Small intestine (tissue), 7 donors: ENCODE results near the gene ARHGEF10L. TPM values are rescaled to one million over a fixed set of nuclear protein-coding genes. Genes with fewer than 3 reads are reported as not detected.

Experiments
- DNase-seq, 2 donors: peaks; one replicate each; pipeline versions ENCODE4 v3.0.0 to v3.0.0-alpha.2; 2013
- FAIRE-seq: peaks from 2 replicates; lab custom pipeline; 2012; peaks lifted over from hg19 to GRCh38; lab: Jason Lieb, UNC
- H3K27ac ChIP-seq, 3 donors: one replicate each; pipeline ENCODE4 v1.5.1; 2013; ENCODE audit warnings: low read length in 2 of 3, mild to moderate bottlenecking in 2 of 3, control low read depth in 1 of 3, inconsistent platforms in 1 of 3, low read depth in 1 of 3, moderate library complexity in 1 of 3
- H3K27me3 ChIP-seq, 3 donors: one replicate each; pipeline ENCODE4 v1.6.1; 2013; ENCODE audit warnings: low read length in 3 of 3, inconsistent platforms in 1 of 3; ENCODE audit not compliant: control insufficient read depth in 3 of 3, insufficient read depth in 3 of 3
- H3K36me3 ChIP-seq, 3 donors: one replicate each; pipeline ENCODE4 v1.6.1; 2013; ENCODE audit warnings: low read length in 3 of 3, inconsistent platforms in 1 of 3, low read depth in 1 of 3, mild to moderate bottlenecking in 1 of 3, moderate library complexity in 1 of 3; ENCODE audit not compliant: control insufficient read depth in 3 of 3, insufficient read depth in 2 of 3
- H3K4me1 ChIP-seq, 3 donors: one replicate each; pipeline ENCODE4 v1.6.1; 2013; ENCODE audit warnings: low read length in 2 of 3, inconsistent platforms in 1 of 3, low read depth in 1 of 3, mild to moderate bottlenecking in 1 of 3, moderate library complexity in 1 of 3; ENCODE audit not compliant: control insufficient read depth in 3 of 3, insufficient read depth in 2 of 3
- H3K4me3 ChIP-seq, 3 donors: one replicate each; pipeline ENCODE4 v1.5.1; 2013; ENCODE audit warnings: low read length in 3 of 3, control low read depth in 1 of 3, inconsistent platforms in 1 of 3, low read depth in 1 of 3, mild to moderate bottlenecking in 1 of 3, moderate library complexity in 1 of 3
- H3K9me3 ChIP-seq, 2 donors: one replicate each; pipeline ENCODE4 v1.6.1; 2013; ENCODE audit warnings: low read depth in 1 of 2, low read length in 1 of 2; ENCODE audit not compliant: control insufficient read depth in 2 of 2, insufficient read depth in 1 of 2
- WGBS, 3 donors: extraction: QIAGEN DNeasy Blood & Tissue Kit; methylation state at CpG; one replicate each; pipeline ENCODE4 v1.1.7; 2013; 5-methylcytosine and 5-hydroxymethylcytosine counted together
- polyA plus RNA-seq, 4 donors: library from polyadenylated mRNA; stranded (reverse) in 3 of 4; unstranded in 1 of 4; fragments of 200-250 nt in 3 of 4; fragments of 120-200 nt in 1 of 4; gene quantifications; one replicate each; pipeline versions ENCODE4 v1.2.1 to v1.2.3, GENCODE V29; 2013
- donor health status: healthy with polysubstance abuse.
- donor health status: control.
- donor health status: control.
- donor health status: Bipolar disorder and iron deficiency.
- donor health status: healthy.

ARHGEF10L gene
- polyA plus RNA-seq, 4 donors = 5.6 to 120 (median 35.0) TPM

- Histone ChIP-seq H3K27me3 (no peaks in the 10 kb centered on the region), H3K36me3 (peaks cover 0 to 94% (median 5%) of the 10 kb centered on the region in 3 donors), H3K4me1 (no peaks in the 10 kb centered on the region), H3K4me3 (no peak overlapping the region), H3K9me3 (no peaks in the 10 kb centered on the region), H3K27ac (no peak overlapping the region)
- 69 to 77% (median 73%) methylated on average over 9 of the region's 9 CpGs for WGBS, 3 donors
- peak; percentile 14 to 35 for DNase-seq
- FAIRE-seq = no peak
These were observed 114.3 kb downstream of the ARHGEF10L start for GRCh38 chr1:17653728-17654351.

GRCh38 chr1:17654519-17654918 is 115.0 kb downstream of the ARHGEF10L start:
- 91 to 92% (median 91%) methylated on average over 2 of the region's 2 CpGs for WGBS, 3 donors
- no peaks in the 10 kb centered on the region for H3K9me3 ChIP-seq
- no peak overlapping the region for H3K4me3 ChIP-seq
- FAIRE-seq (no peak), DNase-seq (no peak)
- H3K36me3 ChIP-seq = peaks cover 0 to 94% (median 8%) of the 10 kb centered on the region in 3 donors
- H3K4me1 ChIP-seq = no peaks in the 10 kb centered on the region
- no peaks in the 10 kb centered on the region for H3K27me3 ChIP-seq
- no peak overlapping the region for H3K27ac ChIP-seq

DNA sequence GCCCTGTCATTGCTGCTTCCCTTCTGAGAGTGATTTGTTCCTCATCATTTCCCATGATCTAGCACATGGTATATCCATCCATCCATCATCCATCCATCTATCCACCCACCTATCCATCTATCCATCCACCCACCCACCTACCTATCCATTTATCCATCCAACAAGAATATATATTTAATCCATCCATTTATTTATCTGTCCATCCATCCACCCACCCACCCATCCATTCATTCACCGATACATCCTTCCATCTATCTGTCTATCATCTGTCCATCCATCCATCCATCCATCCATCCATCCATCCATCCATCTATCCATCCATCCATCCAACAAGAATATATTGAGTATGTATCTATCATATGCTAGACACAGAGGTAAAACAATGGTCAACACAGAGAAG is 115.7 kb downstream of the ARHGEF10L start:
- Histone ChIP-seq H3K36me3 (peaks cover 0 to 95% (median 8%) of the 10 kb centered on the region in 3 donors), H3K27ac (no peak overlapping the region), H3K9me3 (no peaks in the 10 kb centered on the region), H3K27me3 (no peaks in the 10 kb centered on the region), H3K4me3 (no peak overlapping the region), H3K4me1 (no peaks in the 10 kb centered on the region)
- no peak for DNase-seq
- no peak for FAIRE-seq
- WGBS, 3 donors = 85 to 98% (median 94%) methylated on average over 1 of the region's 1 CpG

GRCh38 chr1:17655922-17656321 is 116.4 kb downstream of the ARHGEF10L start:
- FAIRE-seq (no peak), DNase-seq (no peak)
- no peaks in the 10 kb centered on the region for H3K9me3 ChIP-seq
- H3K4me3 ChIP-seq = no peak overlapping the region
- no peak overlapping the region for H3K27ac ChIP-seq
- no peaks in the 10 kb centered on the region for H3K27me3 ChIP-seq
- peaks cover 0 to 94% (median 8%) of the 10 kb centered on the region in 3 donors for H3K36me3 ChIP-seq
- WGBS, 3 donors = 89 to 91% (median 90%) methylated on average over 15 of the region's 15 CpGs
- no peaks in the 10 kb centered on the region for H3K4me1 ChIP-seq

DNA sequence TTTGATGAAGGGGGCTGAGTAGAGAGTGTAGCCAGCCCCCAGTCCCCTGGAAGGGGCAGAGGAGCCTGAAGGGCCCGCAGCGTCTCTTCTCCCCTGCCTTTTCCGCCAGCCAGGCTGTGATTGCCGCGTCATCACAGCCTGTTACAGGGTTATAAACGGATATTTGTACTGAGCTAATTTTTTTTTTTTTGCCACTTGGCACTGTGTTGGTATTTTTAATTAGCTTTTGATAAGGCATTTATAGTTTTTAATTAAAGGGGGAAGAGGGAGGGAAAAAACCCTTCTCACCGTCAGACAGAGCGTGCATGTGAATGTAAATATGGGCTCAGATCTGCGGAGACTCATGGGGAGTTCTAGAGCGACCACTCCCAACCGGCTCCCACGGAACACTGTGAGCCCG is 117.9 kb downstream of the ARHGEF10L start:
- DNase-seq (no peak), FAIRE-seq (no peak)
- WGBS, 3 donors = 83 to 90% (median 84%) methylated on average over 13 of the region's 13 CpGs
- no peak overlapping the region for H3K27ac ChIP-seq
- H3K4me3 ChIP-seq = no peak overlapping the region
- no peaks in the 10 kb centered on the region for H3K27me3 ChIP-seq
- H3K36me3 ChIP-seq = peaks cover 0 to 94% (median 6%) of the 10 kb centered on the region in 3 donors
- no peaks in the 10 kb centered on the region for H3K9me3 ChIP-seq
- H3K4me1 ChIP-seq = no peaks in the 10 kb centered on the region

DNA sequence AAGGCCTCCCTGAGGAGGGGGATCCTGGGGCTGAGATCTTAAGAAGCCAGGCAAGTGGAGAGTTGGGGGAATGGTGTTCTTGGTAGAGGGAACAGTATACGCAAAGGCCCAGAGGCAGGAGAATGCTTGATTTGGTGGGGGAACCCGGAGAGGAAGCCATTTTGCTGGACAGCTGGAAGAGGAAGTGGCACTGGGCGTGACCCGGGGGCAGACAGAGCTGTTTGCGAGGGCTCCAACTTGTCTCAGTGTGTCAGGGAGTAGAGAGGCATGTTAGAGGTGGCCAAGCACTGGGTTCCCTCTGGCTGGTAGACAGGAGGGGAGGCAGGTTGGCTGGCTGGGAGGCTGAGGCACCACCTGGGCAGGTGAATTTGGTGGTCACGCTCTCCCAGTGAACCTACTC is 119.3 kb downstream of the ARHGEF10L start:
- Histone ChIP-seq H3K9me3 (no peaks in the 10 kb centered on the region), H3K4me1 (no peaks in the 10 kb centered on the region), H3K36me3 (peaks cover 0 to 91% (median 6%) of the 10 kb centered on the region in 3 donors), H3K4me3 (no peak overlapping the region), H3K27me3 (no peaks in the 10 kb centered on the region), H3K27ac (no peak overlapping the region)
- DNase-seq = no peak
- 78 to 85% (median 80%) methylated on average over 6 of the region's 6 CpGs for WGBS, 3 donors
- FAIRE-seq = no peak

DNA sequence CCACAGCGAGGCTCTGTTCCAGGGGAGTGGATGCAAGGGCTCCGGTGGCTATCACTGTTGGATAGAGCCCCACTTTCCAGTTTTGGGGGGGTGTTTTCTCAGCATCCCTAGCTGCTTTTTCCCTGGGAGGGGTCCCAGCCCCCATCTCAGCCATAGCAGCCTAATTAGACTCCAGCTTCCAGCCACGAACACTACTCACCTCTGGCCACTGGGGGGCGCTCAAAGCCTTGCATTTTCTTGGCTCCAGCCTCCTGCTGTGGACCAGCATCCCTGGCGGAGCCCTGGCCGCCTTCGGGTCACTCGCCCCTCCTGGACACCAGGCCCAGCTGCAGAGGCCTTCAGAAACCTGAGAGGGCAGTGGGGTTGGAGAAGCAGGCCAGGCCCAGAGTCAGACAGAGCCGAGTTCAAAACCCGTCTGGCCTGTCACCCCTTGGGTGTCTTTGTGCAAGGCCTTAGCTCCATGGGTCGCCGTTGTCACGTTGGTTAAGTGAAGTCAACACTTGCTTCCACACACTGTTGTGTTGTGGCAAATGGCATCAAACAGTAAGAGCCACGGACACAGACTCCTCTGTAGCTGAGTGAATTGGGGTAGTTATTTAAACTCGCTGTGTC is 122.2 kb downstream of the ARHGEF10L start:
- WGBS, 3 donors = 62 to 74% (median 65%) methylated on average over 15 of the region's 15 CpGs
- Histone ChIP-seq H3K4me1 (no peaks in the 10 kb centered on the region), H3K36me3 (peaks cover 0 to 95% (median 6%) of the 10 kb centered on the region in 3 donors), H3K9me3 (no peaks in the 10 kb centered on the region), H3K27ac (no peak overlapping the region), H3K27me3 (no peaks in the 10 kb centered on the region), H3K4me3 (no peak overlapping the region)
- peak; percentile 47 to 49 for DNase-seq
- no peak for FAIRE-seq

GRCh38 chr1:17662296-17662695 is 122.8 kb downstream of the ARHGEF10L start:
- Histone ChIP-seq H3K36me3 (peaks cover 0 to 95% (median 6%) of the 10 kb centered on the region in 3 donors), H3K4me3 (no peak overlapping the region), H3K4me1 (no peaks in the 10 kb centered on the region), H3K27me3 (no peaks in the 10 kb centered on the region), H3K9me3 (no peaks in the 10 kb centered on the region), H3K27ac (no peak overlapping the region)
- DNase-seq (no peak), FAIRE-seq (no peak)
- 90 to 92% (median 92%) methylated on average over 10 of the region's 10 CpGs for WGBS, 3 donors
